Activated T-cell treated with anti-CD3 and anti-CD28 coated beads for 48 hours (primary cell): Measurements from ENCODE around the gene UBE2G2.

Experiments
- DNase-seq: peaks from one replicate; pipeline ENCODE4 v3.0.0-alpha.2; 2020; ENCODE audit warnings: low read depth

Gene UBE2G2

GRCh38 chr21:44724926-44725325 is 76.7 kb downstream of the UBE2G2 start:
- DNase-seq, result no peak

DNA sequence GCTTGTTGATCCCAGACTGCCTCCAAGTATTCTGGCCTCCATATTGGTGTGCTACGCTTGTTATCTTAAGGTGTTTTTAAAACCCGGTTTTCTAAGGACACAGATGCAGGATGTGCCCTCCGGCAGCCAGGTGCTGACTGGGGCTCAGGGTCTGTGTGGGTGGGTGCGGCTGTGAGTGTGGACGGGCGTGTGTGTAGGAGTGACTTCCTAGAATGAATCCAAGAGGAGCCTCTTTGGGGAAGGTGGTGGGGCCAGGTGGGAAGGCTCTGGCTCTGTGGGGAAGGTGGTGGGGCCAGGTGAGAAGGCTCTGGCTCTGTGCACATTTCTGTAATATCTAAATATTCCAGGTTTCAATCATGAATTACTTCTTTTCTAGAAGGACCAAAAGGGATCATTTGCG is 77.4 kb downstream of the UBE2G2 start:
- DNase-seq, result no peak

- no peak for DNase-seq
Measured at GRCh38 chr21:44723177-44724131, 78.2 kb downstream of the UBE2G2 start.

DNA sequence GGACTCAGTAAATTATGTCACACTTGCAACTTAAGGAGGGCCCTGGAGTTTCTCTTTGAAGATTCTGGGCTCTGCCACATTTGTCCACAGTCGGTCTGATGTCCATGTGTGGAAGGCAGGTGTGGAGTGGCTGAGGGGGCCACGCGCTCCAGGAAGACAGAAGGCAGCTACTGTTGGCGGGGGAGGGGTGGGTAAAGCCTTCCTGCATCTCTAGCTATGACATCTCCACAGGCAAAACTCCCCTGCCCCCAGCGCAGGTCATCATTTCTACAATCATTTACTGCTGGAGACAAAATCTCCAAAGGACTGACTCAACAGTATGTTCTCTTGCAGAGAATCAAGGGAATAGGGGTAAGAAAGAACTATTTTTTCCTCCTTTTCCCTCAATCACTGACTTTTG is 78.9 kb downstream of the UBE2G2 start:
- DNase-seq, result no peak

- DNase-seq, result no peak
Measured at GRCh38 chr21:44720170-44720569, 81.5 kb downstream of the UBE2G2 start.
